ENCODE data around the gene KCMF1.
A peak's percentile ranks its signal among the peaks of the same experiment; 100 is the strongest.

Gene KCMF1

DNA sequence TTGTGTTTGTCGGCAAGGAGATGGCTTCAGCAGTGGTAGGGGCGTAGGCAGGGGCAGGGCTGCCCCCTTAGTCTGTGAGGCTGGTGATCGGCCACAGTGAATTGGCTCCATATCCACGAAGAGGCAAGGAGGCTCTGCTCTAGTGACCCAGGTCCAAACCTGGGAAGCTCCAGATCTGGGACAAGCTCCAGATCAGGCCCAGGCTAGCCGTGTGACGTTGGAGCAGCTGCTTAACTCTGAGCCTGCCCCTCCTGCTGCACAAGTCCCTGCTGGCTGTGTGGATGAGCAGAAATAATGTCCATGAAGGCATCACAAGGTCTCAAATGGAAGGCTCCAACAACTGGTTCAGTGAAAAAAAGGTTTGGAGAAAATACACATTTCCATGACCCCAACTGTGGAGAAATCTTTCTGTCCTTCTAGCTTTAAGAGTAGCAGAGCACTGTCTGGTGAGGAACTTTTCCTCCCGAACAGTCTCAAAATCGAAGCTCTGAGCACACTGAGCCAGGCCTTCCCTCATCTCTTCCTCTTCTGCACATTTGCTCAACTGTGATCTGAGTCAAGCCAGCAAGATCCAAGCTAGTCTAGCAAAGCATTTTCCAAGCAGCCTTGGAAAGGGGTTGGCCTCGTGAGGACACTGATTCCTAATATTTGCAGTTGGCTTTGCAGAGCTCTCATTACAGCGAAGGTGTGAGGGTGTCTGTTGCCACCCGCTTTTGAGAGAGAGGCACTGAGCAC, 95.2 kb downstream of the KCMF1 start:
- Histone ChIP-seq H3K27me3 (ENCODE audit: insufficient read depth, low read length) (peaks cover 5% of the 10 kb centered on the region), H3K9me3 (ENCODE audit: low read length) (no peaks in the 10 kb centered on the region), H2AFZ (ENCODE audit: low read depth, low read length) (no peak overlapping the region), H3K36me3 (ENCODE audit: insufficient read depth, low read length) (no peaks in the 10 kb centered on the region), H3K4me1 (ENCODE audit: insufficient read depth, low read length) (peaks cover 7% of the 10 kb centered on the region), H3K4me3 (ENCODE audit: low read length) (no peak overlapping the region)

DNA sequence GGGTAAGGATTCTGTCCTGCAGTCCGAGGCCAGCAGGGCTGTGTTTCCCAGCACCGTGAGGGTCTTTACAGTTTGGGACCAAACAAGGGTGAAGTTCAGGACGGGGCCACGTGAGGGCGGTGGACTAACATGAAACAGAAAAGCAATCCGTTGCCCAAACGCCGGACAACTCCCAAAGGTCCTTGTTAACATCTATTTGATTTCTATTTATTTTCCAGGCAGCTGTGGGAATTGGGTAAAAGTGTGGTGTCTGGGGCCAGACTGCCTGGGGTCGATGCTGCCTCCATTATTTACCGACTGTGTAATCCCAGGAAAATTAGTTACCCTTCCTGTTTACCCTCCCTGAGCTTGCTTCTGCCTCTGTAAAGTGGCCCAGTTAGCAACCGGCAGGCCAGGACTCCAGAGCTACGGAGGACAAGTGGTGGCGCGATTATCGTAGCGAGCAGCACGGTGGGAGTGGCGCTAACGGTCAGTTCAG, 96.0 kb downstream of the KCMF1 start:
- H3K9me3 ChIP-seq (ENCODE audit: low read length) = no peaks in the 10 kb centered on the region
- peaks cover 5% of the 10 kb centered on the region for H3K27me3 ChIP-seq (ENCODE audit: insufficient read depth, low read length)
- peak overlapping the region; percentile 40 for H3K4me3 ChIP-seq (ENCODE audit: low read length)
- peaks cover 7% of the 10 kb centered on the region for H3K4me1 ChIP-seq (ENCODE audit: insufficient read depth, low read length)
- no peaks in the 10 kb centered on the region for H3K36me3 ChIP-seq (ENCODE audit: insufficient read depth, low read length)
- H2AFZ ChIP-seq (ENCODE audit: low read depth, low read length) = peak overlapping the region; percentile 63

DNA sequence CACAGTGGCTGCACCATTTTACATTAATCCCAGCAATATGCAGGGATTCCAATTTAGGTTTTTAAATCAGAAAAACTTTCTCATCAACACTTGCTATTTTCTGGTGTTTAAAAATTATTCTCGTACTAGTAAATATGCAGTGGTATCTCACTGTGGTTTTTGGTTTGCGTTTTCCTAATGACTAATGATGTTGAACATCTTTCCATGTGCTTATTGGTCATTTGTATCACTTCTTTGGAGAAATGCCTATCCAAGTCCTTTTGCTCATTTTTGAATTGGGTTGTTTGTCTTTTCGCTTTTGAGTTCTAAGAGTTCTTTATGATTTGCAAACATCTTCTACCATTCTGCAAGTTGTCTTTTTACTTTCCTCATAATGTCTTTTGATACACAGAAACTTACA, 100.1 kb downstream of the KCMF1 start:
- H3K9me3 ChIP-seq (ENCODE audit: low read length) = no peaks in the 10 kb centered on the region
- H3K4me1 ChIP-seq (ENCODE audit: insufficient read depth, low read length) = peaks cover 7% of the 10 kb centered on the region
- peaks cover 2% of the 10 kb centered on the region for H3K27me3 ChIP-seq (ENCODE audit: insufficient read depth, low read length)
- H2AFZ ChIP-seq (ENCODE audit: low read depth, low read length) = no peak overlapping the region
- no peaks in the 10 kb centered on the region for H3K36me3 ChIP-seq (ENCODE audit: insufficient read depth, low read length)
- no peak overlapping the region for H3K4me3 ChIP-seq (ENCODE audit: low read length)

DNA sequence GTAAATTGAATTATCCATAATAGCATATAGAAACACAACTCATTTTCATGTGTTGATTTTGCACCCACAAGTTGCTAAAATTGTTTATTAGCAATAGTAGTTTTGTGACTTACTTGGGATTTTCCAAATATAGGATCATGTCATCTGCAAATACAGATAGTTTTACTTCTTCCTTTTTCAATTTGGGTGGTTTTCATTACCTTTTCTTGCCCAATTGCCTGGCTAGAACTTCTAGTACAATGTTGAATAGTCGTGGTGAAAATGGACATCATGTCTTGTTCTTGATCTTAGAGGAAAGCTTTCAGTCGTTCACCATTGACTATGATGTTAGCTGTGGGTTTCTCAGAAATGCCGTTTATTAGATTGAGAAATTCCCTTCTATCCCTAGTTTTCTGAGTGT, 102.1 kb downstream of the KCMF1 start:
- H2AFZ ChIP-seq (ENCODE audit: low read depth, low read length) = no peak overlapping the region
- no peaks in the 10 kb centered on the region for H3K9me3 ChIP-seq (ENCODE audit: low read length)
- no peaks in the 10 kb centered on the region for H3K27me3 ChIP-seq (ENCODE audit: insufficient read depth, low read length)
- no peaks in the 10 kb centered on the region for H3K36me3 ChIP-seq (ENCODE audit: insufficient read depth, low read length)
- H3K4me3 ChIP-seq (ENCODE audit: low read length) = no peak overlapping the region
- H3K4me1 ChIP-seq (ENCODE audit: insufficient read depth, low read length) = no peaks in the 10 kb centered on the region

DNA sequence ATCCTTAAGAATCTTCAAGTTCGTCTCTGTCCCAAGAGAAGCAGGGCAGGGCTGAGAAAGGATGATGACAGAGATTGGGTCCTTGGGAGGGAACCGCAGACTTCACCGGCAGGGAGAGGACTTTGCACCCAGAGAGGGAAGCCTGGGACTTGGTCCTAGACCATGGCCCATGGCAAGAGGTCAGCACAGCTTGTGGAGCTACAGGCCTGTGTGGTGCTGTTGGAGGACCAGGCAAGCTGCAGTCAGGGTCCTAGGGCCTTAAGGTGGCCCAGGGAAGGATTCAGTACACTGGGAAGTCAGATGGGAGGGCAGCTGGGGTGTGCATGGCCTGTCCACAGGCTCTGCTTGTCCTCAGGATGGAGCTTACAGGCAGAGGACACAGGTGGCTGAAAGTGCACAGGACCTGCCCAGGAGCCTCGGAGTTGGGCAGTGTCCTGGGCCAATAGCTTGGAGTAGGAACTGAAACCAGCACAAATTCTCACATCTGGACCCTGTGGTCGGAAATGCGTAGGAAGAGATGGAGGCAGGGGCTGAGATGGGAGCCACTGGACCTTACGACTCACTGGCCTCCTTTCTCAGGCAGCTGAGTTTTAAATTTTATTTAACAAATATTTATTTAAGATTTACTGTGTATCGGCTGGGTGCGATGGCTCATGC, 105.8 kb downstream of the KCMF1 start:
- Histone ChIP-seq H3K4me3 (ENCODE audit: low read length) (no peak overlapping the region), H3K4me1 (ENCODE audit: insufficient read depth, low read length) (no peaks in the 10 kb centered on the region), H3K27me3 (ENCODE audit: insufficient read depth, low read length) (no peaks in the 10 kb centered on the region), H3K36me3 (ENCODE audit: insufficient read depth, low read length) (no peaks in the 10 kb centered on the region), H2AFZ (ENCODE audit: low read depth, low read length) (no peak overlapping the region), H3K9me3 (ENCODE audit: low read length) (peaks cover 2% of the 10 kb centered on the region)

DNA sequence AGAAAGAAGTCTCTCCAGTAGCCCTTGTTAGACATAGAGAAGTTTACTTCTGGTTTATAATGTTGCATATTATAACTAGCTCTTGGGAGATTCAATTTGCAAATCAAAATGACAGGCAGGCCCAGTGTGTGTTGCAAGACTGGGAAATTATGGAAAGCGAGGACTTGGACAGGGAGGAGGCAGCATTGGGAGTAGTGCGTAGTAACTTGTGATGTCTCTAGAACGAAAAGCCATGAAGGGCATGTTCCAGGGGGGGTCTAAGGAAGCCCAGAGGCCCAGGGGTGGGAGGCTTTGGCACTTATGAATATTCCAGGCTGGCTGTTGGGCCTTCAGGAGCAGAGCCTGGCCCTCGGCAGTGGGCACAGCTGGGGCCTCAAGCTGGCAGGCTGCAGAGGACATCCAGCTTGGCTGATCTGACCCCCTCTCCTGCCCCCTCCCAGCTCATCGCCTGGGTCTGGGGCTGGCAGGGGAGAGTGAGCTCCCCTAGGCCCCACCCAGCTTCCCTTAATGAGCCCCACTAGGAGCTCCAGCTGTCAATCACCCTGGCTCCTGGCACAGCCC, 107.0 kb downstream of the KCMF1 start:
- Histone ChIP-seq H3K27me3 (ENCODE audit: insufficient read depth, low read length) (no peaks in the 10 kb centered on the region), H3K36me3 (ENCODE audit: insufficient read depth, low read length) (no peaks in the 10 kb centered on the region), H3K9me3 (ENCODE audit: low read length) (peaks cover 5% of the 10 kb centered on the region), H2AFZ (ENCODE audit: low read depth, low read length) (peak overlapping the region; percentile 36), H3K4me1 (ENCODE audit: insufficient read depth, low read length) (no peaks in the 10 kb centered on the region), H3K4me3 (ENCODE audit: low read length) (no peak overlapping the region)

DNA sequence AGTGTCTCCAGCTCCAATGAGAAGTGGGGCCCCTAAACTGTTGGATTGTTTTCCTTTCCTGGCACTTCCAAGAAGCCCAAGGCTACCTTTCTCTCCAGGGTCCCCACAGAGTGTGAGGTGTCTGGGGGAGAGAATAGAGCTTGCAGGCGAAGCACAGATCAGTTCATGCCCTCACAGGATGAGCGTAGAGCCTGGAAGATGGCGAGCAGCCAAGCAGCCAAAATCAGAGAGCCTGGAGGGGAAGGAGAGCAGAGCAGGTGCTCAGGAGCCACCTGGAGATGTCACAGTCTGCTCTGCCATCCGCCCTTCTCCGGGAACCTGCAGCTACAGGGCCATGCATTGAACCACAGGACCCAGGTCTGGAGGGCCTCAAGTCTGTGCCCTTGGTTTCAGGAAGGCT, 107.6 kb downstream of the KCMF1 start:
- Histone ChIP-seq H3K4me3 (ENCODE audit: low read length) (no peak overlapping the region), H2AFZ (ENCODE audit: low read depth, low read length) (no peak overlapping the region), H3K27me3 (ENCODE audit: insufficient read depth, low read length) (no peaks in the 10 kb centered on the region), H3K36me3 (ENCODE audit: insufficient read depth, low read length) (no peaks in the 10 kb centered on the region), H3K9me3 (ENCODE audit: low read length) (peaks cover 5% of the 10 kb centered on the region), H3K4me1 (ENCODE audit: insufficient read depth, low read length) (no peaks in the 10 kb centered on the region)

DNA sequence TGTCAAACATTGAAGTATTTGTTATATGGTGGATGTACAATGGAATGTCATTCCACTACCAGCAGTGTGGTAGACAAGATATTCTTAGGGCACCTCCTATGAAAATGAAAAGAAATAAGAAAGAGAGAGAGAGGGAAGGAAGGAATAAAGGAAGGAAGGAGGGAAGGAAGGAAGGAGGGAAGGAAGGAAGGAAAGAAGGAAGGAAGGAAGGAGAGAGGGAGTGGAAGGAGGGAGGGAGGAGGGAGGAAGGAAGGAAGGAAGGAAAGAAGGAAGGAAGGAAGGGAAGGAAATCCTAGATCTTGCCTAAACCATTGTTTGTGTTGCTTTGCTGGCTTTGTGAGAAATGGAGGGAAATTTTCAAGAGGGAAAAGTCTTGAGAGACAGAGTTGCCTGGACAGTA, 112.1 kb downstream of the KCMF1 start:
- Histone ChIP-seq H3K4me3 (ENCODE audit: low read length) (no peak overlapping the region), H3K27me3 (ENCODE audit: insufficient read depth, low read length) (no peaks in the 10 kb centered on the region), H3K36me3 (ENCODE audit: insufficient read depth, low read length) (no peaks in the 10 kb centered on the region), H2AFZ (ENCODE audit: low read depth, low read length) (no peak overlapping the region), H3K9me3 (ENCODE audit: low read length) (peaks cover 5% of the 10 kb centered on the region), H3K4me1 (ENCODE audit: insufficient read depth, low read length) (no peaks in the 10 kb centered on the region)

DNA sequence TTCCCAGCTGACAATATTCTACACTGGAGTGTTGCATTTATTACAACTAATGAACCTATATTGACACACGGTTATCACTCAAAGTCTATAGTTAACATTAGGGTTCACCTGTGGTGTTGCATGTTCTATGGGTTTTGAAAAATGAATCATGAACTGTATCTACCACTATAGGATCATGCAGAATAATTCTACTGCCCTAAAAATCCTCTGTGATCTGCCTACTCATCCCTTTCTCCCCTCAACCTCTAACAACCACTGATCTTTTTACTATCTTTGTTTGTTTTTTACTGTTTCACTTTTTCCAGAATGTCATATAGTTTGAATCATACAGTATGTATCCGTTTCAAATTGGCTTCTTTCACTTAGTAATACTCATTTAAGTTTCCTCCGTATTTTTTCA, 114.6 kb downstream of the KCMF1 start:
- Histone ChIP-seq H3K4me1 (ENCODE audit: insufficient read depth, low read length) (no peaks in the 10 kb centered on the region), H2AFZ (ENCODE audit: low read depth, low read length) (no peak overlapping the region), H3K27me3 (ENCODE audit: insufficient read depth, low read length) (no peaks in the 10 kb centered on the region), H3K4me3 (ENCODE audit: low read length) (no peak overlapping the region), H3K36me3 (ENCODE audit: insufficient read depth, low read length) (no peaks in the 10 kb centered on the region), H3K9me3 (ENCODE audit: low read length) (peaks cover 5% of the 10 kb centered on the region)

DNA sequence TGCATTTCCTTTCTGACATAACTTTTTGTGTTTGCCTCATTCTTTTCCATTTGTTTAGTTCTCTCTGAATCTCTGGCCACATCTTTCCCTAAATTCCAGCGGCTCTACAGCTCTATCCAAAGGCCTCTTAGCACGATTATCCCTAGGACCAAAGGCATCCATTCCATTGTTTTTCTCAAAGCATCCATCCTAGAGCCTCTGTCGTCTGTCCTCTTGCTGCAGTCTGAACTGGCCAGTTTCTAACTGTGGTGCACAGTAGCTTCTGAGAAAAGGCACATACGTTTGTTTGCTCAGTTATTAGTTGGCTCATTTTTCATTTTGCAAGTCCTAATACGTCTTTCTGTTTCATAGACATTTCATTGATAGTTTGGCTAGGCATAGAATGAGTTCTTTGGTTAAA, 116.6 kb downstream of the KCMF1 start:
- no peaks in the 10 kb centered on the region for H3K36me3 ChIP-seq (ENCODE audit: insufficient read depth, low read length)

DNA sequence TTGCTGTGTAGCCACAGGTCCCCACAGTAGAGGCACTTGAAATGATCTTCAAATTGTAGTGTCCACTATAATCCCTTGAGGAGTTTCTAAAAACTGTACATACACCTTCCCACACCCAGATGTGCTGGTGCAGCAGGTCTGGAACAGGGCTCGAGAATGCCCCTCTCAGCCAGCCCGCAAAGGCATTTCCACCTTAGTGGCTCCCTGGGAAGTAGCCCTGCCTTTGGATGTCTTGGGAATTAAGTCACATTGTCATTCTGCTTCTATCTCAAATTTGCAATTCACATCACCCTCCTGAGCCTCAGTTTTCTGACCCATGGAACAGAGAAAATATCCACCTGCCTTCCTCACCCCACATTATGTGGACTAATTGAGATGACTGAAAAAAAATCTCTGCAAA, 118.0 kb downstream of the KCMF1 start:
- no peak overlapping the region for H3K4me3 ChIP-seq (ENCODE audit: low read length)
- no peaks in the 10 kb centered on the region for H3K36me3 ChIP-seq (ENCODE audit: insufficient read depth, low read length)
- H3K9me3 ChIP-seq (ENCODE audit: low read length) = no peaks in the 10 kb centered on the region
- no peaks in the 10 kb centered on the region for H3K27me3 ChIP-seq (ENCODE audit: insufficient read depth, low read length)
- no peaks in the 10 kb centered on the region for H3K4me1 ChIP-seq (ENCODE audit: insufficient read depth, low read length)
- H2AFZ ChIP-seq (ENCODE audit: low read depth, low read length) = no peak overlapping the region

More for the DNA sequence above, 116.6 kb downstream of the KCMF1 start:
- H3K27me3 ChIP-seq (ENCODE audit: insufficient read depth, low read length) = no peaks in the 10 kb centered on the region
- no peak overlapping the region for H3K4me3 ChIP-seq (ENCODE audit: low read length)
- H2AFZ ChIP-seq (ENCODE audit: low read depth, low read length) = no peak overlapping the region
- no peaks in the 10 kb centered on the region for H3K9me3 ChIP-seq (ENCODE audit: low read length)
- H3K4me1 ChIP-seq (ENCODE audit: insufficient read depth, low read length) = no peaks in the 10 kb centered on the region

DNA sequence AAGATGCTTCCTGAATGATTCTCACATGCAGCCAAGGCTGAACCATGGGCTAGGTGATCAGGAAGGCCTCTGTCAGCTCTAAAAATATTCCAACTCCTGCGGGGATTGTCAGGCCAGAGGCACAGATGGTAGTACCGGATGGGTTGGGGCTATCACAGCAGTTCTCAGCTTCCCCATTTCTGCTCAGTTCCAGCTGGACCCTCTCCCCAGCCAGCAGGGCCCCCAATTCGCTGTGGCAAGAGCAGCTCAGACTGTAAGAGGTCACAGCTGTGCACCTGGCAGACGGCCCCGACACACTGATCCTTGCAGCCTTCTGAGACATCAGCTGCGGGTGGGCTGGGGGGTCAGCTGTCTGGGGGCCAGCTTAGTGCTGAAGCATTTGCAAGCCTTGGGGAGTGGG, 118.6 kb downstream of the KCMF1 start:
- Histone ChIP-seq H3K4me3 (ENCODE audit: low read length) (no peak overlapping the region), H2AFZ (ENCODE audit: low read depth, low read length) (no peak overlapping the region), H3K9me3 (ENCODE audit: low read length) (no peaks in the 10 kb centered on the region), H3K27me3 (ENCODE audit: insufficient read depth, low read length) (no peaks in the 10 kb centered on the region), H3K4me1 (ENCODE audit: insufficient read depth, low read length) (no peaks in the 10 kb centered on the region), H3K36me3 (ENCODE audit: insufficient read depth, low read length) (no peaks in the 10 kb centered on the region)

DNA sequence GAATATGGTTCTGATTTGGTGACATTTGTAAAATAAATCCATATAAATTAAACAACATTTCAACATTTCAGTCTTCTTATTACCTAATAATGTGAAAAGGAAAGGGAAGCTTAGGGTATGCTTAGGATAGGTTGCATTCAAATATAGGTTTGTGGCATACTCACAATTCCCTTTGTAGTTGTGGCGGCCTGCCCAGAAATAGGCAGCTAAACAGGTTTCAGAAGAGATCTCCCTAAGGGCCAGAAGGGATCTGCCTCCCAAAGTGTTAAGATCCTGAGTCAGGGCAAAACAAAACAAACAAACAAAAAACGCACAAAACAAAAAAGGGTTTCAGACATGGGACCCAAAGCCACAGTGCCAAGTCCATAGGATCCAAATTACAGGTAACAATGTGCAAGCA, 120.9 kb downstream of the KCMF1 start:
- Histone ChIP-seq H3K9me3 (ENCODE audit: low read length) (no peaks in the 10 kb centered on the region), H2AFZ (ENCODE audit: low read depth, low read length) (no peak overlapping the region), H3K4me3 (ENCODE audit: low read length) (no peak overlapping the region), H3K27me3 (ENCODE audit: insufficient read depth, low read length) (no peaks in the 10 kb centered on the region), H3K4me1 (ENCODE audit: insufficient read depth, low read length) (no peaks in the 10 kb centered on the region), H3K36me3 (ENCODE audit: insufficient read depth, low read length) (no peaks in the 10 kb centered on the region)

Data from neuron (in vitro differentiated cells).